ENCODE measurements around the gene SIGLEC6.

SIGLEC6 gene

DNA sequence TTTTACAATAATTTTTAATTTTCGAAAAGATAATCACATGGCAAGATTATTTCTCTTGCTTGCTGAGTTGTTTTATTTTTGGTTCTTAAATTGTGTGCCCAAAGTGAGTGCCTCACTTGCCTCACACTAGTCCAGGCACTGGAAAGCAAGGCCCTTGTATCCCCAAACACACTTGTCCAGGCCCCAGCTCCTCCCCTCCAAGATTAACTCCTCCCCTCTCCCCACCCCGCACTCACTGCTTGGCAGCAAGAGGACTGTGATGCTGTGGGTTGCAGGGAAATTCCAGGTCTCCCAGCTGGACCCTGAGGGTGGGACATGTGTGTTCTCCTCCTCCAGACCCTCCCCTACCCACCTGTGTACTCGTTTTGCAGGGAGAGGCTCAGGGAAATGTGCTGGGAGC is 33.8 kb downstream of the SIGLEC6 start:
- no peak for DNase-seq (ENCODE audit: low read depth in 1 of 2, low spot score in 1 of 2)
- TF ChIP-seq JUND (IDR thresholded peaks at IDR 0.05; ENCODE audit: low read depth), result no peak
- in situ Hi-C loops (cut with HindIII; ENCODE audit: low pct_unique_long_range_greater_than_20kb, low sequenced_read_pairs), result no loop called here

DNA sequence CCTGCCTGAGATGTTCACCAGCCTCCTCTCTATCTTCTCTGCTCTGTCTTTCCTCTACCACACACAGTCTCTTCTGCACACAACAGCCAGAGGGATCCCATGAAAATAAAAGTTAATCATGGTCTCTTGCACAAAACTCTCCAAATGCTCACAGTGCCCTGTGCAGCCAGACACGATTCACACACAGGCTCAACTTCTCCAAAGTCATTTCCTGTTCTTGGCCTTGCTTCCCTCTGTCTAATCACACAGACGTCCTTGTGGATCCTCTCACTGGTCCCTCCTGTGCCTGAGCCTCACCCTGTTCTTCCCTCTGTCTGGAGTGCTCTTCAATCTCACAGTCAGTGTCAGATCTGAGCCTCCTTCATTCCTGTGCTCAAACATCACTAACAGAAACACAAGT is 37.7 kb downstream of the SIGLEC6 start:
- TF ChIP-seq JUND (IDR thresholded peaks at IDR 0.05; ENCODE audit: low read depth), result no peak
- in situ Hi-C loops (cut with HindIII; ENCODE audit: low pct_unique_long_range_greater_than_20kb, low sequenced_read_pairs), result no loop called here

DNA sequence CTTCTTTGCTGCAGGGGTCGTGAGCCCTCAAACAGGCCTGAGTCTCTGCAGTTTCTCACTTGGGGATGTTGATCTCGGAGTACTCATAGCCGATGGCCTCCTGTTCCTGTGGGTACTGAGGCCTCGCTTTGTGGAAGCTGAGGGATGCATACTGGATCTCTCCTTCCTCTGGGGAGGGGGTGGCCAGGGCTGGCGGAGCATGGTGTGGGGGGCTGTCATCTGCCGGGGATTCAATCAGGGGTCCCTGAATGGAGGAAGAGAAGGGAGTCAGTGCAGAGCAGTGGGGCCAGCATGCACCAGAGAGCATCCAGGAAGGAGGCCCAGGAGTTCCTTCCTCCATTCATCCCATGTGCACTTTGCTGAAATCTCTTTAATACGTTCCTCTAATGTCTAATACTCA is 39.9 kb downstream of the SIGLEC6 start:
- TF ChIP-seq JUND (IDR thresholded peaks at IDR 0.05; ENCODE audit: low read depth), result no peak

More for the DNA sequence above, 37.7 kb downstream of the SIGLEC6 start:
- no peak for DNase-seq (ENCODE audit: low read depth in 1 of 2, low spot score in 1 of 2)

DNA sequence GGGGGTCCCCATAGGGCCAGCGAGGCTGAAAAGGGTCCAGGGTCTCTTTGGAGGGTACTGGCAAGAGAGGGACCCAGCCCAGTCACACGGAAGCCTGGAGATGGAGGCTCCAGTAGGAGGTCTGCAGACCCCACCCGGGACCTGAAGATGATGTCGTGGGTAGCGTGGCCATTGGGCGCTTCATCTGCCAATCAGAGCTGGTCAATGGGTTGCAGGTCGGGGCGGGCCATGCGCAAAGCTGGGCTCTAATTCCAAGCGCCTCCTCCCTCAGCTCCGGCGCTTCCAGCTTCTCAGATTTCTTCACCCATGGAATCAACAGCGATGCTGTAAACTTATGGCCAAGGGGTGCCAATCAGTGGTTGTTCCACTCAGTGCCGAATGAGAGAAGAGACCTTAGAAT is 40.8 kb downstream of the SIGLEC6 start:
- DNase-seq (ENCODE audit: low read depth in 1 of 2, low spot score in 1 of 2), result peak in 1 of 2 experiments; percentile 26
- no peak for TF ChIP-seq JUND (IDR thresholded peaks at IDR 0.05; ENCODE audit: low read depth)
- in situ Hi-C loops (cut with HindIII; ENCODE audit: low pct_unique_long_range_greater_than_20kb, low sequenced_read_pairs), result no loop called here

More for the DNA sequence above, 39.9 kb downstream of the SIGLEC6 start:
- in situ Hi-C loops (cut with HindIII; ENCODE audit: low pct_unique_long_range_greater_than_20kb, low sequenced_read_pairs), result no loop called here
- DNase-seq (ENCODE audit: low read depth in 1 of 2, low spot score in 1 of 2), result no peak

DNA sequence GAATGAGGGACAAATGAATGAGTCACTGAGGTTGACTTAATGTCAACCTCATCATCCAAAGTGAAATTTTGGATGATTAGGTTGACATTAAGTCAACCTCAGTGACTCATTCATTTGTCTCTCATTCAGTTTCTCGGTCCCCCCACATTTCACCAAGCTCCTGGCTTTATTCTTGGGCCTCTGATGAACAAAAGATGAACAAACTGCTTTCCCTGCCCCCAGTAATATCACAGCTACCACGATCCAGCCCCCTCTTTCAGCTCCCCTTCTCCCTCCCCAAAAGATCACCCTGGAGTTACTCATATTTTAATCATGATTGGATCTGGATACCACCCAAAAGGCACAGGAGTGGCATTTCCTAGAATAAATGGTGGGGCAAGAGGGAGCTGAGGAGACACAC is 42.4 kb downstream of the SIGLEC6 start:
- in situ Hi-C loops (cut with HindIII; ENCODE audit: low pct_unique_long_range_greater_than_20kb, low sequenced_read_pairs), result no loop called here
- DNase-seq (ENCODE audit: low read depth in 1 of 2, low spot score in 1 of 2), result no peak
- no peak for TF ChIP-seq JUND (IDR thresholded peaks at IDR 0.05; ENCODE audit: low read depth)

DNA sequence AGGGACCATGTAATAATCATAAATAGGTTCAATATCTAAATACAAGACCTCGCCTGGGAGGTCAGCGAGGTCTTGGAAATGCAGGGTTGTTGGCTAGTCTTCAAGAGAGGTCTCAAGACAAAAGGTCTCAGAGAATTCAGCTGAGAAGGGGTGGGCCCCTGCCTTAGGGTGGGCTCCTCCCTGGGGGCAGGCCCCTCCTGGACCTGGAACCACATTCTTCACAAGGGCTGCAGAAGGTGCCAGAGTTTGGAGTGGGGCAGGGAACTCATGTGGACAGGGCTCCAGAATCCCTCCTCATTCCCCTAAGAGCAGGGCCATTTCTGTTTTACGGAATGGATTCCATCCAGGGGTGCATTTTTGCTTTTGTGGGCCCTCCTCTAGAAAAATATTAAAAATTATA is 43.0 kb downstream of the SIGLEC6 start:
- in situ Hi-C loops (cut with HindIII; ENCODE audit: low pct_unique_long_range_greater_than_20kb, low sequenced_read_pairs), result no loop called here
- no peak for TF ChIP-seq JUND (IDR thresholded peaks at IDR 0.05; ENCODE audit: low read depth)
- DNase-seq (ENCODE audit: low read depth in 1 of 2, low spot score in 1 of 2), result no peak

DNA sequence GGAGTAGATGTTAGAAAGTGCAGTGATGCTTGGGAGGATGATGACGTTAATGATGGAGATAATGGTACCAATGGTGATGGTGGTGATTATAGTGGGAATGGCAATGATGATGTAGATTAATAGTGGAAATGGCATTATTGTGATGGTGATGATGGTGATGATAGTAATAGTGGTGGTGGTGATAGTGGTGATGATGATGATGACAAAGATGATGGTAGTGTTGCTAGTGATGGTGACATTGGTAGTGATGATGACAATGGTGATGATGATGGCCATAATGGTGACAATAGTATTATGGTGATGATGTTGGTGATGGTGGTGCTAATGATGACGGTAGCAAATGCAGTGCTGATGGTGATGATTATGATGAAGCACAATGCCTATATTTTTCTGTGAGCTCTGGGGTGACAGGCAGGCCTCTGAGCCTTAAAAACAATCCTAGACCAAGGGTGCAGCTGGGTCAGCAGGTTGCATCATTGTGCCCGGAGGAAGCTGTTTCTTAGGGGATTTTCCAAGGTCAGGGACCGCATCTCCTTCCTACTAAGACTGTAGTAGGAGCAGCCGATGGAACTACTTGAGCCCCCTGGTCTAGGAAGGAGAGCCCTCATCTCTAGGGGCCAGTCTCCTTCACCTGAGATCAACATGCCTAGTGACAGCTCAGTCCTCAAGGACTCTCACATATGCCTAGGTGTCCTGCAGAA is 45.4 kb downstream of the SIGLEC6 start:
- in situ Hi-C loops (cut with HindIII; ENCODE audit: low pct_unique_long_range_greater_than_20kb, low sequenced_read_pairs), result no loop called here
- no peak for DNase-seq (ENCODE audit: low read depth in 1 of 2, low spot score in 1 of 2)
- TF ChIP-seq JUND (IDR thresholded peaks at IDR 0.05; ENCODE audit: low read depth), result no peak

DNA sequence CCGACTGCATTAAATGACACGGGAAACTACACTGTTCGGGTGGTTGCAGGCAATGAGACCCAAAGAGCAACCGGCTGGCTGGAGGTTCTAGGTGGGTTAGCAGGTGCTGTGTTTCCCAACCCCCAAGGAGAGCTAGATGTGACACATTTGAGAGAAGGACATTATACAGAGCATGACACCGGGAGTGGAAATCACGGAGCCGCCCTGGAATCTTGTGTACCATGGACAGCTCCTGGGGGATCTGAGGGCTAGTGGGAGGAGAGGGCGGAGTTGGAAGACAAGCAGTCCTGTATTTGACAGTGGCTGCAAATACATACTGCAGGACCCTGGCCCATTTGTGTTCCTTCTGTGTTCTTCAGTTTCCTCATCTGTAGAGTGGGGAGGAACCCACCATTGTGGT is 50.9 kb downstream of the SIGLEC6 start:
- DNase-seq (ENCODE audit: low read depth in 1 of 2, low spot score in 1 of 2), result peak in 1 of 2 experiments; percentile 75
- no peak for TF ChIP-seq JUND (IDR thresholded peaks at IDR 0.05; ENCODE audit: low read depth)
- in situ Hi-C loops (cut with HindIII; ENCODE audit: low pct_unique_long_range_greater_than_20kb, low sequenced_read_pairs), result no loop called here

DNA sequence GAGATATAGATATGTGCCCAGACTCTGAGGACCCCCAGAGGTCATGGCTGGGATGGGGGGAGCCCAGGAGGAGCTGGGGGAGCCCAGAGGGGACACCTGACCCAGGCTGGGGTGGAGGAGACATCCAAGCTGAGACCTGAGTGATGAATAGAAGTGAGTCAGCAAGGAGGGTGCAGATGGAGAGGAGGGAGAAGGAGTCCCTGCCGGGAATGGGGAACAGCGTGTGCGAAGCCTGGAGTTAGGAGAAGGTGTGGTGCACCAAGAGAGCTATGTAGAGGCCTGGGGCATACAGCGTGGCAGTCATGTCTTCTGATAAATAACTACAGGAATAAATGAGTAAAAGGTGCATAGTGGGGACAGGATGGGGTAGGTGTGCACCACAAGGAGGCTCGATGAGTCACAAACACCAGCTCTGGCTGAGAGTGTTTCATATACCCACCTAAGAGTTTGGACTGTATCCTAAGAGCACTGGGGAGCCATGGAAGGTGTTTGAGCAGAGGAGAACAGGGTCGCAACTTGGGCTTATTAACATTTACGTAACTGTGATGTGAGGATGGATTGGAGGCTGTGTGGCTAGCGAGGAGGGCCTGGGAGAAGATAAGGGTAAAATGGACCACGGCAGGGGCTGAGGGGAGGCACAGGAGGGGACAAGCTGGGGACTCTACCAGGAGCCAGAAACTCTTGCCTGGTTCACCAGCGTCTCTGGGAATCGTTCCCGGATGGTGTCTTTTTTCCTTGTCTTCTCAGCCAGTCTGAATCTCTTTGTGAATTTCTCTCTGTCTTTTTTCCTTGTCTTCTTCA is 51.7 kb downstream of the SIGLEC6 start:
- in situ Hi-C loops (cut with HindIII; ENCODE audit: low pct_unique_long_range_greater_than_20kb, low sequenced_read_pairs), result no loop called here
- no peak for DNase-seq (ENCODE audit: low read depth in 1 of 2, low spot score in 1 of 2)
- TF ChIP-seq JUND (IDR thresholded peaks at IDR 0.05; ENCODE audit: low read depth), result no peak

DNA sequence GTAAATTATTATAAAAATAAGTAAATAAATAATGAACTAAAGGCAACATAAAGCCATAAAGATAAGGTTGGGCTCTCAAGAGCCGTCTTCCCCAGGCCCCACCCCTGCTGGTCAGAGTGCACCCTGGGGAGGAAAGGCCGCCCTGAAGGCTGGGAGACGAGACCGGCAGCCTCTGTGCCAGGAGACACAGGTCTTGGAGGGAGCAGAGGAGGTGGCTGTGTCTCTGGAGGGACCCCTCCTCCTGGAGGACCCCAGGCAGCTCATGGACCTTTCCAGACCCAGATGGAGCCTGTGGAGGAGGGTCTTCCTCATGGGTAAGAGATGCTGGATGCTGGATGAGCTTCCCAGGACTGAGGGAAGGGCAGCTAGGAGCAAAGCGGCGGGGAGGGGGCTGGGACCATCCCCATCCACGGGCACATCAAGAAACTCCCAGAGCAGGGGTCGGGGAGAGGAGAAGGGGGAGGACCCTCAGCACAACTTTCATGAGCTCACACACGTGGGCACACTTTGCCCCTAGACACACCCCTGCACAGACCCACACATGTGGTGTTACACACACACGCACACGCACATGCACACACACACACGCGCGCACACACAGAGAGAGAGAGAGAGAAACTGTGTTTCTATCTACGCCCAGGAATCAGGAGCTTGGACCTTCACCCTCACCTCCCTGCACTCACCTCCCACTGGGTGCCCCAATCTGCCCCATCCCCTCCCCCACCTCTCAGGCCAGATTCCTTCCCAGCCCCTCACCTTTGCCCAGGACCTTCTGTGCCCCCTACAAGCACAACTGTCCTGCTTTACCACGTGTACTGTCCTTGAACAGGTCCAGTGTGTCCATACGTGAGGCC is 52.9 kb downstream of the SIGLEC6 start, which contains the start of gene CEACAM18:
Gene CEACAM18, plus strand, starts transcription at position 159 of the 854 bp plus-strand sequence.
- in situ Hi-C loops (cut with HindIII; ENCODE audit: low pct_unique_long_range_greater_than_20kb, low sequenced_read_pairs), result no loop called here
- no peak for DNase-seq (ENCODE audit: low read depth in 1 of 2, low spot score in 1 of 2)
- no peak for TF ChIP-seq JUND (IDR thresholded peaks at IDR 0.05; ENCODE audit: low read depth)

DNA sequence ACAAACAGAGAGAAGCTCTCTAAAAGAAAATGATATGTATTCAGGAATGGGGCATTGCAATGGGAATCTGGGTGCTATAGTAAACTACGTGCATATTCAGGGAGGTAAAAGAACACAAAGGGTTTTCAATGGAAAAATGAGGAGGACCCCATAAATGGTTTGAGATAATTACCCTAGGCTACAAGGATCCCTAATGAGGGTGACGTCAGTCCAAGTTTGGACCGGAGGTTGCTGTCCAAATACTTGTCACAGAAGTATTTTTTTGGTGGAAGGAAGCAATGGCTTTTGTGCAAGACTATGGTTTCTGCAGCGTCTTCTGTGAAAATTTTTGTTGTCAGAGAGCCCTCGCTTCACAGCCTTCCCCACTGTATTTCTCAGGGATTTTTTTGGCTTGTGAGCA is 54.1 kb downstream of the SIGLEC6 start:
- no peak for TF ChIP-seq JUND (IDR thresholded peaks at IDR 0.05; ENCODE audit: low read depth)
- in situ Hi-C loops (cut with HindIII; ENCODE audit: low pct_unique_long_range_greater_than_20kb, low sequenced_read_pairs), result no loop called here
- DNase-seq (ENCODE audit: low read depth in 1 of 2, low spot score in 1 of 2), result no peak

DNA sequence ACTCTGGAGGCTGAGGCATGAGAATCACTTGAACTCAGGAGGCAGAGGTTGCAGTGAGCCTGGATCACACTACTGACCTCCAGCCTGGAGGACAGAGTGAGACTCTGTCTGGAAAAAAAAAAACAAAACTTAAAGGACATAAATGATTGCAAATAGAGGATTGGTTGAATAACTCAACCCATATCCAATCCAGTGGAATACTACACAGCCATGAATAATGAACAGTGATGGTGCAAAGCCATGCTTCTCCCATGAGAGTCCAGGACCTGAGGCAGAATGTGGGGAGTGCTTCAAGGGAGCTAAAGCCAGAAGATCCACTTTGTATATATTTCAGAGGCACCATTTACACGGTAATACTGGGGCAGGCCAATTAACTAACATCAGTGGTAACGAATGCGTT is 55.3 kb downstream of the SIGLEC6 start:
- DNase-seq (ENCODE audit: low read depth in 1 of 2, low spot score in 1 of 2), result no peak
- in situ Hi-C loops (cut with HindIII; ENCODE audit: low pct_unique_long_range_greater_than_20kb, low sequenced_read_pairs), result no loop called here
- TF ChIP-seq JUND (IDR thresholded peaks at IDR 0.05; ENCODE audit: low read depth), result no peak

Measured in T47D (cell line).